HCT116 (cell line): Measurements from ENCODE around the gene MTF2. TPM values are rescaled to one million over a fixed set of nuclear protein-coding genes. Genes with fewer than 3 reads are reported as not detected.

ENCODE experiments used
- ATAC-seq: fragments of 200-7000 bp; cut with Tn5 transposase; 2 replicates; pipeline ENCODE4 v1.9.1; 2020; ENCODE audit warnings: mild to moderate bottlenecking, moderate library complexity
- BruUV-seq: library from RNA; stranded (reverse); fragments of 400-500 nt; replicated peaks from 2 replicates; lab custom pipeline; 2021; lab: Mats Ljungman, UMichigan
- CTCF ChIA-PET: fragments of 300-600 bp; sonication (Branson Sonifier 250); formaldehyde crosslinking; loops from one replicate; lab custom pipeline; 2021; ENCODE audit warnings: antibody characterized with exemption; lab: Charles Lee
- POLR2A ChIA-PET: fragments of 300-600, 350-600 bp; sonication (Branson Sonifier 250); formaldehyde crosslinking; loops from one replicate; lab custom pipeline; 2021; ENCODE audit warnings: antibody characterized with exemption; lab: Charles Lee
- RAD21 ChIA-PET, 2 experiments: fragments of 300-600 bp; sonication (Branson Sonifier 250); formaldehyde crosslinking; loops; one replicate each; lab custom pipeline; 2023; ENCODE audit warnings: low total read pairs in 2 of 2; ENCODE audit not compliant: uncharacterized antibody in 2 of 2, unreplicated experiment in 2 of 2, low non-redundant PET in 1 of 2; lab: Charles Lee
- DNase-seq: peaks from one replicate; pipeline ENCODE4 v3.0.0-alpha.2; 2010; ENCODE audit warnings: low read depth, low spot score
- H2AFZ ChIP-seq: fragments of 200-600 bp; shearing (Covaris generic), sonication (generic); 2 replicates; pipeline ENCODE4 v1.6.1; 2017; ENCODE audit warnings: low read depth, mixed run types, mixed read lengths, antibody characterized with exemption, low read length; ENCODE audit not compliant: poor library complexity, severe bottlenecking
- H3K27ac ChIP-seq: 2 replicates; pipeline ENCODE4 v1.5.1; 2012; ENCODE audit warnings: low read depth, low read length
- H3K27me3 ChIP-seq: fragments of 200-600 bp; sonication (generic); 2 replicates; pipeline ENCODE4 v1.6.1; 2016; ENCODE audit warnings: mixed run types, low read length, mixed read lengths; ENCODE audit not compliant: insufficient read depth
- H3K36me3 ChIP-seq, 2 experiments: fragments of 200-500 bp in 1 of 2; fragments of 200-600 bp in 1 of 2; sonication (Bioruptor generic) in 1 of 2; sonication (generic) in 1 of 2; 2 replicates each; pipeline versions ENCODE4 v1.5.1 to v1.6.1; 2014 to 2016; ENCODE audit warnings: low read length in 2 of 2, inconsistent platforms in 1 of 2, mixed read lengths in 1 of 2, mixed run types in 1 of 2; ENCODE audit not compliant: insufficient read depth in 2 of 2, control insufficient read depth in 1 of 2
- H3K4me1 ChIP-seq, 2 experiments: fragments of 200-600 bp in 1 of 2; sonication (generic) in 1 of 2; 2 replicates each; pipeline versions ENCODE4 v1.5.1 to v1.6.1; 2012 to 2017; ENCODE audit warnings: low read length in 2 of 2, inconsistent platforms in 1 of 2, mild to moderate bottlenecking in 1 of 2, mixed read lengths in 1 of 2, mixed run types in 1 of 2, moderate library complexity in 1 of 2; ENCODE audit not compliant: insufficient read depth in 2 of 2, control insufficient read depth in 1 of 2
- H3K4me2 ChIP-seq: fragments of 200-600 bp; sonication (generic); 2 replicates; pipeline ENCODE4 v1.6.1; 2017; ENCODE audit warnings: mixed run types, low read length, mixed read lengths
- H3K4me3 ChIP-seq, 2 experiments: fragments of 200-600 bp in 1 of 2; sonication (generic) in 1 of 2; replicated peaks in 1 of 2; 2 replicates each; pipeline ENCODE4 v1.5.1; 2011 to 2016; ENCODE audit warnings: low read length in 2 of 2, control low read depth in 1 of 2, low read depth in 1 of 2, mild to moderate bottlenecking in 1 of 2, mixed read lengths in 1 of 2, mixed run types in 1 of 2
- H3K79me2 ChIP-seq: fragments of 200-600 bp; sonication (generic); 2 replicates; pipeline ENCODE4 v1.6.1; 2017; ENCODE audit warnings: mild to moderate bottlenecking, mixed run types, low read length, moderate library complexity, mixed read lengths; ENCODE audit not compliant: insufficient read depth
- H3K9ac ChIP-seq: fragments of 200-600 bp; sonication (generic); 2 replicates; pipeline ENCODE4 v1.6.1; 2016; ENCODE audit warnings: low read length, mixed read lengths
- H3K9me2 ChIP-seq: fragments of 200-600 bp; sonication (generic), shearing (Covaris generic); 2 replicates; pipeline ENCODE4 v1.6.1; 2017; ENCODE audit warnings: mixed run types, mild to moderate bottlenecking, moderate library complexity; ENCODE audit not compliant: insufficient read depth
- H3K9me3 ChIP-seq, 2 experiments: fragments of 200-500 bp in 1 of 2; fragments of 200-600 bp in 1 of 2; sonication (Bioruptor generic) in 1 of 2; sonication (generic) in 1 of 2; 2 replicates each; pipeline ENCODE4 v1.6.1; 2014 to 2017; ENCODE audit warnings: low read length in 2 of 2, mixed read lengths in 2 of 2, inconsistent platforms in 1 of 2, low read depth in 1 of 2, mild to moderate bottlenecking in 1 of 2, mixed run types in 1 of 2, moderate library complexity in 1 of 2; ENCODE audit not compliant: control insufficient read depth in 1 of 2, insufficient read depth in 1 of 2
- H4K20me1 ChIP-seq: fragments of 200-600 bp; sonication (generic), shearing (Covaris generic); 2 replicates; pipeline ENCODE4 v1.6.1; 2017; ENCODE audit warnings: mixed run types, mild to moderate bottlenecking, moderate library complexity; ENCODE audit not compliant: insufficient read depth
- ATF3 ChIP-seq: IDR thresholded peaks from 2 replicates; pipeline ENCODE4 v1.6.1; 2012
- CBX3 ChIP-seq: IDR thresholded peaks from 2 replicates; pipeline ENCODE4 v1.6.1; 2012; ENCODE audit warnings: low read depth
- CEBPB ChIP-seq: IDR thresholded peaks from 2 replicates; pipeline ENCODE4 v1.6.1; 2012; ENCODE audit warnings: low read depth
- CTCF ChIP-seq, 3 experiments: fragments of 200-600 bp in 1 of 3; sonication (generic) in 1 of 3; IDR thresholded peaks in 2 of 3; conservative IDR thresholded peaks in 1 of 3; 2 replicates each; pipeline ENCODE4 v1.5.1; 2012 to 2017; ENCODE audit warnings: low read depth in 2 of 3, low read length in 2 of 3, antibody characterized with exemption in 1 of 3, borderline replicate concordance in 1 of 3, control low read depth in 1 of 3, mild to moderate bottlenecking in 1 of 3, mixed read lengths in 1 of 3, mixed run types in 1 of 3, moderate library complexity in 1 of 3; ENCODE audit not compliant: insufficient read depth in 1 of 3
- EGR1 ChIP-seq: IDR thresholded peaks from 2 replicates; pipeline ENCODE4 v1.6.1; 2012; ENCODE audit warnings: low read depth
- ELF1 ChIP-seq: IDR thresholded peaks from 2 replicates; pipeline ENCODE4 v1.6.1; 2012; ENCODE audit warnings: low read depth, borderline replicate concordance
- EZH2phosphoT487 ChIP-seq: fragments of 200-600 bp; IDR thresholded peaks from 2 replicates; pipeline ENCODE4 v1.6.1; 2018; ENCODE audit warnings: antibody characterized with exemption, borderline replicate concordance
- FOSL1 ChIP-seq: IDR thresholded peaks from 2 replicates; pipeline ENCODE4 v1.6.1; 2012; ENCODE audit warnings: low read depth
- JUND ChIP-seq: IDR thresholded peaks from 2 replicates; pipeline ENCODE4 v1.6.1; 2012
- MAX ChIP-seq: IDR thresholded peaks from 2 replicates; pipeline ENCODE4 v1.6.1; 2012
- POLR2A ChIP-seq: IDR thresholded peaks from 2 replicates; pipeline ENCODE4 v1.7.0; 2011; ENCODE audit warnings: borderline replicate concordance; ENCODE audit not compliant: insufficient read depth, insufficient read length; ENCODE audit errors: extremely low read depth
- POLR2AphosphoS5 ChIP-seq: IDR thresholded peaks from 2 replicates; pipeline ENCODE4 v1.6.1; 2011; ENCODE audit warnings: mild to moderate bottlenecking, low read depth, low read length, moderate library complexity
- REST ChIP-seq: IDR thresholded peaks from 2 replicates; pipeline ENCODE4 v1.6.1; 2012; ENCODE audit warnings: low read depth
- SP1 ChIP-seq: IDR thresholded peaks from 2 replicates; pipeline ENCODE4 v1.6.1; 2012; ENCODE audit warnings: low read depth
- SRF ChIP-seq: IDR thresholded peaks from 2 replicates; pipeline ENCODE4 v1.6.1; 2012; ENCODE audit warnings: low read depth
- TCF7L2 ChIP-seq: IDR thresholded peaks from 2 replicates; pipeline ENCODE4 v1.7.0; 2011; ENCODE audit warnings: borderline replicate concordance, inconsistent platforms; ENCODE audit not compliant: insufficient read depth, insufficient read length; ENCODE audit errors: extremely low read depth
- ZFX ChIP-seq: fragments of 450-650 bp; IDR thresholded peaks from 2 replicates; pipeline ENCODE4 v1.6.1; 2017
- intact Hi-C: fragments of 100-400 bp; cut with micrococcal nuclease; formaldehyde crosslinking; loops from 2 replicates; pipeline ENCODE4 v1.10.0; 2022
- total RNA-seq: library from RNA; stranded (reverse); gene quantifications from one replicate; pipeline ENCODE4 v1.2.1, GENCODE V29; 2021; ENCODE audit not compliant: unreplicated experiment

MTF2 gene
- total RNA-seq, 1 experiment from 2014 or later = 45.5 TPM

- Histone ChIP-seq H3K9me3 (no peaks in the 10 kb centered on the region), H3K79me2 (peaks cover 45% of the 10 kb centered on the region), H3K9me2 (no peaks in the 10 kb centered on the region), H2AFZ (peak overlapping the region; percentile 49), H3K4me1 (peaks cover 6 to 23% of the 10 kb centered on the region in 2 experiments; a peak in 3 of 4 replicates), H3K27ac (peak overlapping the region; percentile 49), H3K4me3 (peak overlapping the region; percentile 98), H3K27me3 (no peaks in the 10 kb centered on the region), H3K9ac (peak overlapping the region; percentile 99), H3K36me3 (peaks cover 0 to 3% of the 10 kb centered on the region in 2 experiments; a peak in 1 of 4 replicates), H4K20me1 (peaks cover 8% of the 10 kb centered on the region; the same call in 1 of the 2 replicates), H3K4me2 (peak overlapping the region; percentile 73)
- ChIA-PET RAD21 (interaction anchor here in 1 of 2 experiments (0.8 kb wide), 1 partner anchor 55 kb away, joined by 3 read pairs; no protein-coding TSS in a partner anchor), POLR2A (interaction anchor here (0.6 to 1.6 kb wide), 5 partner anchors 8 to 484 kb away, joined by 3 to 7 read pairs (median 3); no protein-coding TSS in a partner anchor), CTCF (interaction anchor here (2.3 kb wide), 1 partner anchor 17 kb away, joined by 8 read pairs; no protein-coding TSS in a partner anchor)
- ATAC-seq = 0 out of 2 replicates have a peak, but pooled peaks have one; percentile 1
- intact Hi-C loops = no loop called here
- TSS peak; percentile 97 for BruUV-seq
- TF ChIP-seq POLR2A = no peak
- no peak for TF ChIP-seq ATF3
- no peak for TF ChIP-seq EZH2phosphoT487
- TF ChIP-seq ELF1 = no peak; the same call in 1 of the 2 replicates
- TF ChIP-seq EGR1 = no peak
- TF ChIP-seq TCF7L2 = no peak
- no peak; the same call in 1 of the 2 replicates for TF ChIP-seq ZFX
- no peak for TF ChIP-seq JUND
- TF ChIP-seq POLR2AphosphoS5 = no peak
- TF ChIP-seq CTCF (IDR thresholded peaks at IDR 0.05 in 2 of 3, conservative IDR thresholded peaks at IDR 0.05 in 1 of 3; ENCODE audit: borderline replicate concordance in 1 of 3, insufficient read depth in 1 of 3, low read depth in 2 of 3, low read length in 2 of 3) = no peak
- TF ChIP-seq REST = no peak
- no peak for TF ChIP-seq SRF
- TF ChIP-seq FOSL1 = no peak
- no peak for TF ChIP-seq CEBPB
- TF ChIP-seq CBX3 = no peak
- TF ChIP-seq MAX = no peak
- TF ChIP-seq SP1 = no peak
- no peak for DNase-seq
Measured at GRCh38 chr1:93078638-93078985, 471 bp upstream of the MTF2 start.
